SK-N-SH (cell line): ENCODE results near the gene ASTL. TPM values are rescaled to one million over a fixed set of nuclear protein-coding genes. Genes with fewer than 3 reads are reported as not detected.
"Not testable (repeated sequence)": the region's sequence is repeated elsewhere in the genome, so short reads cannot be mapped to it uniquely, and the experiment has no call there.

Experiments
- CTCF ChIA-PET: fragments of 300-600, 350-600 bp; formaldehyde crosslinking; extraction: SDS; loops from one replicate; lab custom pipeline; 2021; lab: Yijun Ruan, JAX
- POLR2A ChIA-PET: fragments of 350-600 bp; sonication (Branson Sonifier 250); formaldehyde crosslinking; extraction: SDS; loops from one replicate; lab custom pipeline; 2020; ENCODE audit warnings: antibody characterized with exemption, inconsistent platforms; lab: Yijun Ruan, JAX
- DNase-seq: peaks from one replicate; pipeline ENCODE4 v3.0.0; 2012
- H2AFZ ChIP-seq: fragments of 200-600 bp; sonication (generic); 2 replicates; pipeline ENCODE4 v1.8.1; 2016; ENCODE audit warnings: antibody characterized with exemption, mild to moderate bottlenecking, low read depth
- H3F3A ChIP-seq: fragments of 200-600 bp; sonication (generic); replicated peaks from 2 replicates; pipeline ENCODE3; 2016; ENCODE audit warnings: antibody characterized with exemption, mild to moderate bottlenecking; ENCODE audit not compliant: insufficient read depth
- H3K27ac ChIP-seq, 2 experiments: fragments of 200-500 bp in 1 of 2; fragments of 200-600 bp in 1 of 2; sonication (Bioruptor generic) in 1 of 2; sonication (generic), shearing (Covaris generic) in 1 of 2; 2 replicates each; pipeline versions ENCODE4 v1.5.1 to v1.6.1; 2014 to 2016; ENCODE audit warnings: low read depth in 2 of 2, inconsistent platforms in 1 of 2, low read length in 1 of 2, mild to moderate bottlenecking in 1 of 2, mixed read lengths in 1 of 2
- H3K27me3 ChIP-seq: fragments of 200-600 bp; sonication (generic), shearing (Covaris generic); 2 replicates; pipeline ENCODE4 v1.6.1; 2016; ENCODE audit warnings: mixed run types; ENCODE audit not compliant: insufficient read depth
- H3K36me3 ChIP-seq, 2 experiments: fragments of 200-500 bp in 1 of 2; fragments of 200-600 bp in 1 of 2; sonication (Bioruptor generic) in 1 of 2; sonication (generic) in 1 of 2; replicated peaks in 1 of 2; 2 replicates each; pipeline versions ENCODE3 to v1.5.1; 2014 to 2016; ENCODE audit warnings: low read length in 1 of 2, mild to moderate bottlenecking in 1 of 2; ENCODE audit not compliant: insufficient read depth in 2 of 2, control insufficient read depth in 1 of 2
- H3K4me1 ChIP-seq, 2 experiments: fragments of 200-500 bp in 1 of 2; fragments of 200-600 bp in 1 of 2; sonication (Bioruptor generic) in 1 of 2; sonication (generic), shearing (Covaris generic) in 1 of 2; 2 replicates each; pipeline versions ENCODE4 v1.5.1 to v1.6.1; 2014 to 2016; ENCODE audit warnings: low read depth in 1 of 2, low read length in 1 of 2, mixed run types in 1 of 2; ENCODE audit not compliant: insufficient read depth in 2 of 2, control insufficient read depth in 1 of 2
- H3K4me2 ChIP-seq: fragments of 200-600 bp; sonication (generic), shearing (Covaris generic); 2 replicates; pipeline ENCODE4 v1.6.1; 2017; ENCODE audit warnings: mixed run types
- H3K4me3 ChIP-seq, 2 experiments: fragments of 200-500 bp in 1 of 2; fragments of 200-600 bp in 1 of 2; sonication (Bioruptor generic) in 1 of 2; sonication (generic), shearing (Covaris generic) in 1 of 2; 2 replicates each; pipeline versions ENCODE4 v1.5.1 to v1.8.1; 2014 to 2016; ENCODE audit warnings: low read depth in 2 of 2, inconsistent platforms in 1 of 2, low read length in 1 of 2, mild to moderate bottlenecking in 1 of 2, mixed read lengths in 1 of 2, moderate library complexity in 1 of 2
- H3K79me2 ChIP-seq: fragments of 200-600 bp; sonication (generic); 2 replicates; pipeline ENCODE4 v1.8.1; 2017; ENCODE audit warnings: mild to moderate bottlenecking; ENCODE audit not compliant: insufficient read depth
- H3K9ac ChIP-seq: fragments of 200-600 bp; sonication (generic); 2 replicates; pipeline ENCODE4 v1.6.1; 2017; ENCODE audit warnings: mixed run types
- H3K9me2 ChIP-seq: fragments of 200-600 bp; sonication (generic); 2 replicates; pipeline ENCODE4 v1.6.1; 2017; ENCODE audit warnings: mixed run types
- H3K9me3 ChIP-seq: fragments of 200-600 bp; sonication (generic); 2 replicates; pipeline ENCODE4 v1.6.1; 2017; ENCODE audit warnings: mixed run types, mild to moderate bottlenecking, moderate library complexity
- H4K20me1 ChIP-seq: fragments of 200-600 bp; sonication (generic); 2 replicates; pipeline ENCODE4 v1.6.1; 2017; ENCODE audit warnings: mild to moderate bottlenecking, mixed run types; ENCODE audit not compliant: insufficient read depth
- EZH2phosphoT487 ChIP-seq: fragments of 200-600 bp; sonication (generic); IDR thresholded peaks from 2 replicates; pipeline ENCODE4 v1.6.1; 2017; ENCODE audit warnings: low read depth, mixed run types, mild to moderate bottlenecking, antibody characterized with exemption, moderate library complexity, borderline replicate concordance
- FOSL2 ChIP-seq: IDR thresholded peaks from 2 replicates; pipeline ENCODE4 v1.4.0; 2012; ENCODE audit warnings: low read depth, mild to moderate bottlenecking, moderate library complexity, borderline replicate concordance
- FOXM1 ChIP-seq: IDR thresholded peaks from 2 replicates; pipeline ENCODE4 v1.4.0; 2012; ENCODE audit warnings: low read depth, mild to moderate bottlenecking
- JUND ChIP-seq: IDR thresholded peaks from 2 replicates; pipeline ENCODE4 v1.4.0; 2012
- RXRA ChIP-seq: IDR thresholded peaks from 2 replicates; pipeline ENCODE4 v1.4.0; 2012; ENCODE audit warnings: low read depth, mild to moderate bottlenecking, borderline replicate concordance
- TAF1 ChIP-seq: IDR thresholded peaks from 2 replicates; pipeline ENCODE4 v1.6.1; 2012; ENCODE audit warnings: low read depth, mild to moderate bottlenecking, low read length, moderate library complexity, borderline replicate concordance
- TCF12 ChIP-seq: IDR thresholded peaks from 2 replicates; pipeline ENCODE4 v1.4.0; 2012
- YY1 ChIP-seq: IDR thresholded peaks from 2 replicates; pipeline ENCODE4 v1.4.0; 2012; ENCODE audit warnings: low read depth, mild to moderate bottlenecking
- WGBS: methylation state at CpG from one replicate; pipeline ENCODE4 v1.1.6; 2017; ENCODE audit warnings: low lambda C conversion rate; 5-methylcytosine and 5-hydroxymethylcytosine counted together
- polyA plus RNA-seq, 3 experiments: library from polyadenylated mRNA; depleted of rRNA; stranded (reverse); fragments of >200 nt; gene quantifications; 2 replicates each; pipeline ENCODE4 v1.2.3, GENCODE V29; 2012
- TF ChIP-seq, protein P1 (sequence below): IDR thresholded peaks from 2 replicates; pipeline ENCODE4 v1.4.0; 2012; ENCODE audit warnings: low read depth, borderline replicate concordance
- TF ChIP-seq, protein P2 (sequence below): fragments of 150-350 bp; IDR thresholded peaks from 2 replicates; pipeline ENCODE4 v1.6.1; 2016; ENCODE audit warnings: mild to moderate bottlenecking, low read depth, low read length
- TF ChIP-seq, protein P3 (sequence below): IDR thresholded peaks from 2 replicates; pipeline ENCODE4 v1.4.0; 2012; ENCODE audit warnings: low read depth
- TF ChIP-seq, protein P4 (sequence below): IDR thresholded peaks from 2 replicates; pipeline ENCODE4 v1.6.1; 2012; ENCODE audit warnings: mild to moderate bottlenecking, low read depth, low read length, moderate library complexity

Gene ASTL
- polyA plus RNA-seq, 1 of the 3 experiments (the other 2 are of a cell fraction), result not detected

DNA sequence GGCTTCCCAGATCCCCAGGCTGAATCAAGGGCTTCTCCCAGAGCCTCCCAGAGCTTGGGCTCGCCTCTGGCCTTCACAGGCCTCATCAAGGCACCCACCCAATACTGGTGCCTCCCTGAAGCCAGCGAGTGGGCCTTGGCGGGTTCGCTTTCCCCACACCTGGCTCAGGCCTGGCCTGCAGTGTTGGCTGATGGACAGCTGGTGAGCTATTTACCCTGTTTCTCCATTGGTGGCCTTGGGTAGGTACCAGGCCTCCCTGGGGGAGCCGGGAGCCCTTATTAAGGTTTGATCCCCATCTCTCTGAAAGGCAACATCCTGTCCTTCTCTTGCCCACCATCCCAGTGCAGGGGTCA lies 25.1 kb upstream of the ASTL start:
- Histone ChIP-seq H3F3A (no peaks in the 10 kb centered on the region), H3K27me3 (no peaks in the 10 kb centered on the region), H3K9me2 (no peaks in the 10 kb centered on the region), H3K4me3 (no peak overlapping the region), H3K4me1 (no peaks in the 10 kb centered on the region), H3K27ac (no peak overlapping the region), H3K9me3 (no peaks in the 10 kb centered on the region), H3K9ac (no peak overlapping the region), H3K4me2 (no peak overlapping the region), H3K79me2 (no peaks in the 10 kb centered on the region), H4K20me1 (no peaks in the 10 kb centered on the region), H2AFZ (no peak overlapping the region), H3K36me3 (no peaks in the 10 kb centered on the region)
- ChIA-PET CTCF (interaction anchor here (0.5 to 3.0 kb wide), 4 partner anchors 11 to 141 kb away, joined by 4 to 15 read pairs (median 6); no protein-coding TSS in a partner anchor), POLR2A (no interaction called here)
- no peak for DNase-seq
- no peak for TF ChIP-seq YY1
- 79% methylated on average over 4 of the region's 5 CpGs for WGBS

DNA sequence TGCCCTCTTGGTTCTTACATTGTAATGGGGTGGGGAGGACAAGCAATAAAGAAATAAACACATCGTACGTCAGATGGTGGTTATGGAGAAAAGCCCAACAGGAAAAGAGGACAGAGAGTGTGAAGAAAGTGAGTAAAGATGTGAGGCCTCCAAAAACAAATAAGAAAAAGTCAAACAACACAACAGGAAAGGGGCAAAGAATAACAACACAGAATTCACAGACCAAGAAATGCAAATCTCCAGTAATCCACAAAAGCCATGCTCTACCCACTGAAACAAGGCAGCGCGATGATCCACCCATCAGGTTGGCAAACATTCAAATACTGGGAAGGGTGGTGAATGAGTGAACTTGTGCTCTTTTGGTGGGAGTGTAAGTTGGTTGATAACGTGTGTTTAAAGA lies 23.6 kb upstream of the ASTL start:
- WGBS, result 95% methylated on average over 5 of the region's 5 CpGs
- no peaks in the 10 kb centered on the region for H3K4me1 ChIP-seq
- TF ChIP-seq FOSL2 (no peak), RXRA (no peak), TAF1 (no peak), JUND (no peak), EZH2phosphoT487 (no peak), FOXM1 (no peak), TCF12 (no peak)
- TF ChIP-seq, protein P1, sequence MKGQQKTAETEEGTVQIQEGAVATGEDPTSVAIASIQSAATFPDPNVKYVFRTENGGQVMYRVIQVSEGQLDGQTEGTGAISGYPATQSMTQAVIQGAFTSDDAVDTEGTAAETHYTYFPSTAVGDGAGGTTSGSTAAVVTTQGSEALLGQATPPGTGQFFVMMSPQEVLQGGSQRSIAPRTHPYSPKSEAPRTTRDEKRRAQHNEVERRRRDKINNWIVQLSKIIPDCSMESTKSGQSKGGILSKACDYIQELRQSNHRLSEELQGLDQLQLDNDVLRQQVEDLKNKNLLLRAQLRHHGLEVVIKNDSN, result no peak
- TF ChIP-seq, protein P2, sequence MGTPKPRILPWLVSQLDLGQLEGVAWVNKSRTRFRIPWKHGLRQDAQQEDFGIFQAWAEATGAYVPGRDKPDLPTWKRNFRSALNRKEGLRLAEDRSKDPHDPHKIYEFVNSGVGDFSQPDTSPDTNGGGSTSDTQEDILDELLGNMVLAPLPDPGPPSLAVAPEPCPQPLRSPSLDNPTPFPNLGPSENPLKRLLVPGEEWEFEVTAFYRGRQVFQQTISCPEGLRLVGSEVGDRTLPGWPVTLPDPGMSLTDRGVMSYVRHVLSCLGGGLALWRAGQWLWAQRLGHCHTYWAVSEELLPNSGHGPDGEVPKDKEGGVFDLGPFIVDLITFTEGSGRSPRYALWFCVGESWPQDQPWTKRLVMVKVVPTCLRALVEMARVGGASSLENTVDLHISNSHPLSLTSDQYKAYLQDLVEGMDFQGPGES, result no peak
- TF ChIP-seq, protein P3, sequence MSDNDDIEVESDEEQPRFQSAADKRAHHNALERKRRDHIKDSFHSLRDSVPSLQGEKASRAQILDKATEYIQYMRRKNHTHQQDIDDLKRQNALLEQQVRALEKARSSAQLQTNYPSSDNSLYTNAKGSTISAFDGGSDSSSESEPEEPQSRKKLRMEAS, result no peak
- TF ChIP-seq, protein P4, sequence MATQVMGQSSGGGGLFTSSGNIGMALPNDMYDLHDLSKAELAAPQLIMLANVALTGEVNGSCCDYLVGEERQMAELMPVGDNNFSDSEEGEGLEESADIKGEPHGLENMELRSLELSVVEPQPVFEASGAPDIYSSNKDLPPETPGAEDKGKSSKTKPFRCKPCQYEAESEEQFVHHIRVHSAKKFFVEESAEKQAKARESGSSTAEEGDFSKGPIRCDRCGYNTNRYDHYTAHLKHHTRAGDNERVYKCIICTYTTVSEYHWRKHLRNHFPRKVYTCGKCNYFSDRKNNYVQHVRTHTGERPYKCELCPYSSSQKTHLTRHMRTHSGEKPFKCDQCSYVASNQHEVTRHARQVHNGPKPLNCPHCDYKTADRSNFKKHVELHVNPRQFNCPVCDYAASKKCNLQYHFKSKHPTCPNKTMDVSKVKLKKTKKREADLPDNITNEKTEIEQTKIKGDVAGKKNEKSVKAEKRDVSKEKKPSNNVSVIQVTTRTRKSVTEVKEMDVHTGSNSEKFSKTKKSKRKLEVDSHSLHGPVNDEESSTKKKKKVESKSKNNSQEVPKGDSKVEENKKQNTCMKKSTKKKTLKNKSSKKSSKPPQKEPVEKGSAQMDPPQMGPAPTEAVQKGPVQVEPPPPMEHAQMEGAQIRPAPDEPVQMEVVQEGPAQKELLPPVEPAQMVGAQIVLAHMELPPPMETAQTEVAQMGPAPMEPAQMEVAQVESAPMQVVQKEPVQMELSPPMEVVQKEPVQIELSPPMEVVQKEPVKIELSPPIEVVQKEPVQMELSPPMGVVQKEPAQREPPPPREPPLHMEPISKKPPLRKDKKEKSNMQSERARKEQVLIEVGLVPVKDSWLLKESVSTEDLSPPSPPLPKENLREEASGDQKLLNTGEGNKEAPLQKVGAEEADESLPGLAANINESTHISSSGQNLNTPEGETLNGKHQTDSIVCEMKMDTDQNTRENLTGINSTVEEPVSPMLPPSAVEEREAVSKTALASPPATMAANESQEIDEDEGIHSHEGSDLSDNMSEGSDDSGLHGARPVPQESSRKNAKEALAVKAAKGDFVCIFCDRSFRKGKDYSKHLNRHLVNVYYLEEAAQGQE, result no peak
- H3K4me2 ChIP-seq, result no peak overlapping the region
- H3K79me2 ChIP-seq, result no peaks in the 10 kb centered on the region
- no peak for DNase-seq
- POLR2A ChIA-PET, result no interaction called here
- H3K27ac ChIP-seq, result no peak overlapping the region
- H3K27me3 ChIP-seq, result no peaks in the 10 kb centered on the region
- H3K9me2 ChIP-seq, result no peaks in the 10 kb centered on the region
- H3K36me3 ChIP-seq, result no peaks in the 10 kb centered on the region
- no peak overlapping the region for H2AFZ ChIP-seq
- no peak overlapping the region for H3K4me3 ChIP-seq
- H3K9ac ChIP-seq, result no peak overlapping the region
- H4K20me1 ChIP-seq, result no peaks in the 10 kb centered on the region
- CTCF ChIA-PET, result interaction anchor here (3.0 kb wide), 1 partner anchor 13 kb away, joined by 15 read pairs; no protein-coding TSS in a partner anchor
- H3F3A ChIP-seq, result no peaks in the 10 kb centered on the region
- no peaks in the 10 kb centered on the region for H3K9me3 ChIP-seq

DNA sequence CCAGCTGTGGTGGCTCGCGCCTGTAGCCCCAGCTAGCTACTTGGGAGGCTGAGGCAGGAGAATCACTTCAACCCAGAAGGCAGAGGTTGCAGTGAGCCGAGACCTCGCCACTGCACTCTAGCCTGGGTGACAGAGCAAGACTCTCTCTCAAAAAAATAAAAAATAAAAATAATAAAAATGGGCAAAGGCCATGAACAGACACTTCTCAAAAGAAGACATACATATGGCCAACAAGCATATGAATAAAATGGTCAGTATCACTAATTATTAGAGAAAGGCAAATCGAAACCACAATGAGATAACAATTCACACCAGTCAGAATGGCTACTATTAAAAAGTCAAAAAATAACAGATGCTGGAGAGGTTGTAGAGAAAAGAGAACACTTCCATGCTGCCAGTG lies 22.1 kb upstream of the ASTL start:
- POLR2A ChIA-PET, H4K20me1 ChIP-seq, H3F3A ChIP-seq, H3K79me2 ChIP-seq, H3K4me1 ChIP-seq, H3K27ac ChIP-seq, H2AFZ ChIP-seq, H3K4me3 ChIP-seq, H3K9me2 ChIP-seq, DNase-seq, H3K4me2 ChIP-seq, H3K27me3 ChIP-seq, H3K36me3 ChIP-seq, H3K9me3 ChIP-seq, H3K9ac ChIP-seq: not testable (repeated sequence)
- CTCF ChIA-PET, result interaction anchor here (1.0 to 1.5 kb wide), 2 partner anchors 14 to 21 kb away, joined by 3 read pairs; no protein-coding TSS in a partner anchor
- 75% methylated on average over 5 of the region's 5 CpGs for WGBS
